ENCODE data around the gene FAM228B.

- TF ChIP-seq CTCF (optimal IDR thresholded peaks at IDR 0.05 in 1 of 3, IDR thresholded peaks at IDR 0.05 in 1 of 3, conservative IDR thresholded peaks at IDR 0.05 in 1 of 3; ENCODE audit: extremely low read depth in 1 of 3, insufficient read depth in 2 of 3, low read length in 3 of 3) (no peak), EZH2 (IDR thresholded peaks at IDR 0.05; ENCODE audit: low read length) (no peak)
Observed at GRCh38 chr2:24147364-24147763, 24.1 kb downstream of the FAM228B start.

Data from keratinocyte (primary cell).